ENCODE data around the gene EBF3.

Gene EBF3

DNA sequence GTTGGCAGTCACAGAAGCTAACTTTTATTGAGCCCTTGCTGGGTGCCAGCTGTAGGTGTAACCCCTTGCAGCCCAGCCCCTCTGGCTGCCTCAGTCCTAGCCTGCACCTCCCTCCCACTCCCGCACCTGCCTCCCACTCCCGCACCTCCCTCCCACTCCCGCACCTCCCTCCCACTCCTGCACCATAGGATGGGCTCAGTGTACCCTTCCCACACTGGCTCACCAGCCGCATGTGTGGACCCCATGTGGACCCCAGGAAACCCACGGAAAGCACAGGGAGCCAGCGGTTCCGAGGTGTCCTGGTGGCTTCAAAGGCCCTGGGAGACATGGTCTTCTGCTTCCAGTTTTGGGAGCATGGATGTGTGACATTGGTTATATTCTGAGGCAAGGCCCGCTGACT lies 132.9 kb downstream of the EBF3 start:
- DNase-seq = no peak

GRCh38 chr10:129825826-129826225 lies 138.2 kb downstream of the EBF3 start:
- no peak for DNase-seq

DNA sequence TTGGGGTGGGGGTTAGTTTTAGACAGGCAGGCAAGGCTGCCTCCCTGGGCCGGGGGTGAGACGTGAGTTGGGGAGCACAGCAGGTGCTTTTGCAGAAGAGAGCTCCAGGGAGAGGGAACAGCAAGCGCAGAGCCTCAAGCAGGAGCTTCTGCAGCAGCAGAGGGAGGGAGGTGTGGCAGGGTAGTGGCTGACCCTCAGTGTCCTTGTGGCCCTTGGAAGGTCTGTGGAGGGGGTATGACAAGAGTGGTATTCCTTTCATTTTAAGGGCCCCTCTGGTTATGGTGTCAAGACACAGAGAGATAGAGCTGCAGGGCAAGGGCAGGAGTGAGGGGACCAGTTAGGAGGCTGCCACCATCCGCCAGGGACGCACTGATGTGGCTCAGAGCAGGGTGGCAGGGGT lies 138.9 kb downstream of the EBF3 start:
- DNase-seq = no peak

DNA sequence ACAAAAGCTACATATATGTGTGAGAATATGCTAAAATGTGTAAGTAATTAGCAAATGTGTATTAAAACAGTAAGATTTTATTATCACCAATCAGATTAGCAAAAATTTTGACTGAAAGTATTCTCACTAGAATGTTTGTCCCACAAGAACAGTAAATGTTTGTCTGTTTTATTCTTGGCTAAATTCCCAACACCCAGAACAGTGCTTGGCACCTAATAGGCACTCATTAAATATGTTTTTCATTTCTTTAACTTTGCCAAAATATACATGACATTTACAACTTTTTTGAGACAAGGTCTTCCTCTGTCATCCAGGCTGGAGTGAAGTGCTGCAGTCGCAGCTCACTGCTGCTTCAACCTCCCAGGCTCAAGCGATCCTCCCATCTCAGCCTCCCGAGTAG lies 143.6 kb downstream of the EBF3 start:
- no peak for DNase-seq

DNA sequence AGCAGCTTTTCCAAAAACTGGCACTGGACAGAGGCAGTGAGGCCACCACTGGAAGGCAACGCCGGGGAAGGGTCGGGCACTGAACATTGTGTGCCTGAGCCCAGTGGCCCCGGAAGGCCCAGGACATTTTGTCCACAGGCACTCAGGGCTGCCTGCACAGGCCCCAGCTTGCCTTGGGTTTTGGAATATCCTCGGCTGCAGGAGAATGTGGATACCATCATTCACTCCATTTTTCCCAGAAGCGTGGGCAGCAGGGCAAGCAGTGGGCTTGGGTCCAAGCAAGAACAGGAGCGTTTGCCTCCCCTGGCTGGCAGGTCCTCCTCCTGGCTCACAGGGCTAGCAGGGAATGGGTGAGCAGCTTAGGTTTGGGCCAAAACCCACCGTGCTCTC lies 147.4 kb downstream of the EBF3 start:
- DNase-seq = no peak

DNA sequence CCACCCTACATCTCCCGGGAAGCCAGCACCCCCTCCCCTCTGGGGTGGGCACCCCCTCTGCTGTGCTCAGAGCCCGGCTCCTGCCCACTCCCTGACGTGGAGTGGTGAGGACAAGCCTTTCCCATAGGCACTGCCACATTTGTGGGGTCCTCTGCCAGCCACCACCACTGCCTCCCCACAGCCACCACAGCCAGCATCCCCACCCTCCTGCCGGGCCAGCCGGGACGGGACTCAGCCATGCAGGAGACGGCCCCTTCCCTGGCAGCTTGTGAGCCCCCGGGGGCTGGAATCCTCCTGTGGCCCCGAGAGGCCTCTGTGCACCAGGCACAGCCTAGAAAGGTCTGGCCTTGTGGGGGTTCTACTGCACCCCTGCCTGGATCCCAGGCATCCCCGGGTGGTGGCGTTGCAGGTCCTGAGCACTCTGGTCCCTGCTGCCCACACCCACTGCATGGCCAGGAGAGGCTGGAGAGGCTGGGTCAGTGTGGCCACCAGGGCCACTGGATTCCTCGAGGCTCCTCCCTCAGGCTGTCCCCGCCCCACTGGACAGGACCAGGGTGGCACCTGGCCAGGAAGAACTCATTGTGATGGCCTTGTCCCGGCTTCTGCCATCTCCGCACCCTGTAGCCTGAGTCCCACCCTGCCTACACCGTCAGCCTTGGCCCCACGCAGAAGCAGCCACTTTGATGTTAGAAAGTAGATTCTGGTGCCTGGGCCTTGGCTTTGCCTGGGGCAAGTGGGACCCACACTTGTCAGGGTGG lies 148.0 kb downstream of the EBF3 start:
- no peak for DNase-seq

GRCh38 chr10:129814681-129815646 lies 149.1 kb downstream of the EBF3 start:
- no peak for DNase-seq

DNA sequence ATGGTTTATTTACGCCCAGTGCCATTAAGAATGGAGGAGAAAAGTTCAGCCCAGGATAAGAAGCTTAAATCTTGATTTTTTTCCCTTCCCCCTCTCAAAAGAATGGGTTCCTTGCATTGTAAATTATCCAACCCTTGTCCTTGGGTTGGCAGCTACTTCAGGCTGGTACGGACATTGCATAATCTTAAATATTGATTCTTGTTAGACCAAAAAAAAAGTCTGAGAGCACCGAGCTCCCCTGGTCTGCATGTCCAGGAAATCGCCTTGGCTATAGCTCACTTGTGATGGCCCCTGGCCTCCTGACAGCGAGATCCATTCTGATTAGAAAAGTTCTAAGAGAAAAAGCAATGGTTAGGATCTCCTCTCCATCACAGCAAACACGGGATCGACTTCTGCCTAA lies 151.7 kb downstream of the EBF3 start:
- no peak for DNase-seq

DNA sequence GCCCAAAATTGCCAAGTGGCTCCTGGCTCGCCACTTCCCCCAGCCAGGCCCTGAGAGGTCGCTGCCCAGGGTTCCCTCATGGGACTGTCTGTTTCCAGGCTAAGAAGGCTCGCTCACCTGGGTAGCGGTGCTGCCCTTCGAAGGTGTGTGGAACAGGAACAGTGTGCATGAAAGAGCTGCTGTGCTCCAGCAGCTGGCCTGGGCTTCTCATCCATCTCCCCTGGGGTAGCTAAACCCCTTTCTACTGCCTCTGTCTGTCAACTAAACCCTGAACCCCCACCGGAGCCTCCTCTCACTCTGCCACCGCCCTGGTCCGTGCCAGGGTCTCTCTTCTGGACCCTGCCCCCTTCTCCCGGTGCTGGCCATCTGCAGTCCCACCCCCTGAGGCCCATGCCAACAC lies 152.9 kb downstream of the EBF3 start:
- DNase-seq = no peak

GRCh38 chr10:129809841-129810240 lies 154.2 kb downstream of the EBF3 start:
- no peak for DNase-seq

DNA sequence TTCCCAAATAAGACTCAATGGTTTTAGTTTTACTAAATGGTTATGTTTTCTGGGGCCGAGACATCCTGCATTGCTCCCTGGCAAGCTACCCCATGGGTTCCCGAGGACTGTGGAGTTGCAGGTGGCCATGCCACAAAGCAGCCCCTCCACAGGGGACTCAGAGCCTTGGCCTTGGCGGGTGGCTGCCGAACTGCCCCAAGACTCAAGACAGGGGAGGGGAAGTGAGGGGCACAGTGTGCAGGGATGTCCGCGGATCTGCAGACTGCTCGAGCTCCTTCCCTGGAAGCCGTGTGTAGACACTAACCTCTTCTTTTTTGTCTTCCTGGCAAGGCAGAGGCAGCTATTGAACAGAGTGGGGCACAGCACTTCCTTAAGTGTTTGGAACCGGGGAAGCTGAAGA lies 154.6 kb downstream of the EBF3 start:
- no peak for DNase-seq

- DNase-seq = no peak
These were observed 155.7 kb downstream of the EBF3 start for GRCh38 chr10:129808092-129808983.

GRCh38 chr10:129807211-129807610 lies 156.9 kb downstream of the EBF3 start:
- DNase-seq = no peak

- no peak for DNase-seq
These were observed 163.2 kb downstream of the EBF3 start for GRCh38 chr10:129800796-129801340.

GRCh38 chr10:129799942-129800341 lies 164.1 kb downstream of the EBF3 start:
- no peak for DNase-seq

DNA sequence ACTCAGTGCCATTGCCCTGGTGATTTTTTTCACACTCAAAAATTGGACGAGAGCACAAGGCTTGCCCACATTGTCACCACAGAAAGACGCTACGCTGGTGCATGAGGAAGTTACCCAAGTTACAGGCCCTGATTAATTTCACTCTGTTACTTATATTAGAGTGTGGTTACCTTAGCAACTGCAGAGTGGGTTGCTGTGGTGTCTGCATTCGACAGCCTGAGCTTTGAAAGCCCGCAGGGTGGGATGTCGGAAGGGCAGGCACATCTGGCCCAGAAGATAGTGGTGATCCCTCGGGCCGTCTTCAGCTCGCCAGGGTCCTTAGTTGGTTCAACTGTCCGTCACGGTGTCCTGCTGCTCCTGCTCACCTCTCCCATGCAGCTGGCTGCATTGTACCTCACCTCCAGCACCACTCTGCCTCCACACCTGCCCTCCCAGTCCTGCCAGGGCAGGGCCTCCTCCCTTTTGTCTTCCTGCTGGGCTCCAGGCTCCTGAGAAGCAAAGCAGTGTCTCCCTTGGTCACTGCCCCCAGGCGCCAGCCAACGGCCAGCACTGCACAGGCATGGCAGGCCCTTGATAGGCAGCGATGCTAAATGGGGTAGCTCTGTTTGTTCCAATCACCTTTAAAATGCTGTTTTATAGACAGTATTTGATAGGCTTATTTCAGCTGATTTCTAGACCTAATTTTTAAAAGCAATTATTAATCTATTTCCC lies 167.2 kb downstream of the EBF3 start:
- no peak for DNase-seq

DNA sequence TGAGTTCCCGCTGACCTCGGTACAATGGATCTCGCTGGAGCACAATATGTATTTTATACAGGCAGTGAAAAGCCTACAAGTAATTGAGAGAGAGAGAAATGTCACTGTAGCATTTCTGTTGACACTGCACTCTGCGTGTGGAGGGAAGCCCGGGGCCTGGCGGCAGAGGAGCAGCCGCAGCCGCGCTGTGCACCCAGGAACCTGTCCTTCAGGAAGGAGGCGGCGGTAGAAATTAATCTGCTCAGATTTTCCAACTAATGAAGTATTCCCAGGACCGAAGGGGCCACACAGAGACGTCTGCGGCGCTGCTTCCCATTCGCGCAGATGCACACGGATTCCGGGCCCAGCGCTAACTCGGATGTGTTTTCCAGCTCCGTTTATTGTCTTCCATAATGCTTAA lies 170.1 kb downstream of the EBF3 start:
- no peak for DNase-seq

GRCh38 chr10:129793479-129793878 lies 170.6 kb downstream of the EBF3 start:
- no peak for DNase-seq

- DNase-seq = no peak
These were observed 171.2 kb downstream of the EBF3 start for GRCh38 chr10:129792864-129793263.

DNA sequence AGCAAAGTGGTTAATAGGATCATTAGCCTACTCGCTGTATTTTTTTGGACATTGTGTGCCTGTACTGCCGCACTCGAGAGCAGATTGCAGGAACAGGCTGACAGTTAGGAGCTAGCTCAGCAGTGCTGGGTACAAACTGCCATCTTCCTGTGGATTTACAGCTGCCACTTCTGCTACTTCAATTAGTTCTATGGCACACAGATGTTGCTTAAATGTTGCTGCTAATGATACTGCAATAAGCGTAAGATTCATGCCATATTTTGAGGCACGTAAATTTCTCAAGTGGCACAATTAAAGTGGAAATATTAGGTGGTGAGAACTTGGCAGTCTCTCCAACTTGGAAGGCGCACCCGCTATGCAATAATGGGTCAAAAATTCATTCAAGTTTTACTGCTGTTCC lies 171.9 kb downstream of the EBF3 start:
- DNase-seq = no peak

GRCh38 chr10:129790715-129791446 lies 173.2 kb downstream of the EBF3 start:
- DNase-seq = no peak
